Measurements from ENCODE around the gene CRTAC1. TPM values are rescaled to one million over a fixed set of nuclear protein-coding genes. Genes with fewer than 3 reads are reported as not detected.

Gene CRTAC1
- total RNA-seq, 1 experiment from 2014 or later: 1.8 TPM

DNA sequence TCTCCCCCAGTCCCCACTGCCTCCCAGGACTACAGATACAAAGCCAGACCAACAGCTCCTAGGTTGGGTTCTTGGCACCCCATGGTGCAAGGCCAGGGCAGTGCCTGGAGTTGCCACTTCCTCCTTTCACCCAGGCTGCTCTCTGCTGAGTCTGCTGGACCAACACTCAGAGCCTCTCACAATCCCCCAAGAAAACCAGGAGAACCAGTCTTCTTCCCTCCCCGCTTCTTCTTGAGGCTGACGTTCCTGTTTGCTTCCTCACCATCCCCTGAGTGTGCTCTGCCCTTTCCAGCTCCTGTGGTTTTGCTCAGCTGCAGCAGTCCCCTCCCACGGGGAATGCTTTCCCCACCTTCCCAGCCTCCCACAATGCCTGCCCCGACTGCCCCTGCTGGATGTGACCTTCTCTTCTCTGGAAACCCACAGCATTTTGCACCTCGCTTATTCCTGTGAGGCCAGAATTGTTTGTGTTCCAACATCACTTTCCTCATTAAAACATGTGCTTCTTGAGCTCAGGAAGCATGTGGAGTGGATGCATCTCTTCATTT, 90.9 kb downstream of the CRTAC1 start:
- no peak for DNase-seq (ENCODE audit: low read depth, low spot score)
- in situ Hi-C loops (cut with HindIII; ENCODE audit: low pct_unique_long_range_greater_than_20kb, low sequenced_read_pairs): no loop called here

DNA sequence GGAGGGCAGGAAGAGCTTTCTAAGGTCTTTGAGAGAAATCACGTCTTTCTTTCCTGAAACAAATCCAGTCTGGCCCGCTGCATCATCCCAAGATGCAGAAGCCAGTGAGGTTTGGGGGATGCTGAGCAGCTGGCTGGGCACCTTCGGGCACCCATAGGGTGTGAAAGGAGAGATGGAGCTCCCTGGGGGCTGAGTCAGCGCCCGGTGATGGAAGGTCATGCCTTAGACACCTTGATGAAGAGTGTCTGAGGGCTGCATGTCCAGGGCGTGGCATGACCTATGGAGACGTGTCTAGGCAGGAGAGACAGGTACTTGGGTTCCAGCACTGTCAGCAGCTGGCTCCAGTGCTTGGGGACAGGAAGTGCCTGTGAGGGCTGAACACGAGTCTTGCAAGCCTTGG, 92.5 kb downstream of the CRTAC1 start:
- in situ Hi-C loops (cut with HindIII; ENCODE audit: low pct_unique_long_range_greater_than_20kb, low sequenced_read_pairs): no loop called here

DNA sequence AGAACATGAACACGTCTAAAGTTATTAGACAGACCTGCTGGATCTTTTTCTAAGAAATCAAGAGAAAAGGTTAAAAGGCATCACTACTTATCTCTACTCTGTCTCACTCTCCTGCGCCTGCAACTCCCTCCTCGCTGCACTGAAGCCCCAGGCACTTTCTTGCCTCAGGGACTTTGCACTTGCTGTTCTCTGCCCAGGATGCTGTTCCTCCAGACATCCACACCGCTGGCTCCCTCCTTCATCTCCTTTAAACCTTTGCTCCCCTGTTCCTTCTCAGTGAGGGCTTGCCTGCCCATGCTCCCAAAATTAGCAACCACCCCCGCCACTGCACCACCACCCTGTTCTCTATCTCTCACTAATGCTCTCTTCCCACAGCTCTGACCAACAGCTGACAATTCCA, 93.4 kb downstream of the CRTAC1 start:
- no peak for DNase-seq (ENCODE audit: low read depth, low spot score)
- in situ Hi-C loops (cut with HindIII; ENCODE audit: low pct_unique_long_range_greater_than_20kb, low sequenced_read_pairs): no loop called here

More for the DNA sequence above, 92.5 kb downstream of the CRTAC1 start:
- no peak for DNase-seq (ENCODE audit: low read depth, low spot score)

DNA sequence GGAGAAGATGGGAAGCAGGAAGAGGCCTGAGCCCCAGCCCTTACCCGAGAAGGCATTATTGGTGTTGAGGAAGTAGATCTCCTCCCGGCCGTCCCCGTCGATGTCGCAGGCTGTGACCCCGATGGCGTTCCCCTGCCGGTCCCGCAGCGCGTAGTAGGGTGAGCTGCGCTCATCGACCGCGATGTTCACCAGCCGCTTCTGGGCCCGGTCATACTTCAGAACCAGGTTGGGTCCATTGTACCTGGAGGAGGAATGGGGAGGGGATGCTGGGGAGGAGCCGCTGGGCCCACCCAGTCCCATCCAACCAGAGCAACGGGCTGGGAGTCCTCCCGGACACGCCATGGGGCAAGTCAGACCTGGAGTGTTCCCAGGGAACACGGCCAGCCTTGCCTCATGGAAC, 94.3 kb downstream of the CRTAC1 start:
- no peak for DNase-seq (ENCODE audit: low read depth, low spot score)
- in situ Hi-C loops (cut with HindIII; ENCODE audit: low pct_unique_long_range_greater_than_20kb, low sequenced_read_pairs): no loop called here

DNA sequence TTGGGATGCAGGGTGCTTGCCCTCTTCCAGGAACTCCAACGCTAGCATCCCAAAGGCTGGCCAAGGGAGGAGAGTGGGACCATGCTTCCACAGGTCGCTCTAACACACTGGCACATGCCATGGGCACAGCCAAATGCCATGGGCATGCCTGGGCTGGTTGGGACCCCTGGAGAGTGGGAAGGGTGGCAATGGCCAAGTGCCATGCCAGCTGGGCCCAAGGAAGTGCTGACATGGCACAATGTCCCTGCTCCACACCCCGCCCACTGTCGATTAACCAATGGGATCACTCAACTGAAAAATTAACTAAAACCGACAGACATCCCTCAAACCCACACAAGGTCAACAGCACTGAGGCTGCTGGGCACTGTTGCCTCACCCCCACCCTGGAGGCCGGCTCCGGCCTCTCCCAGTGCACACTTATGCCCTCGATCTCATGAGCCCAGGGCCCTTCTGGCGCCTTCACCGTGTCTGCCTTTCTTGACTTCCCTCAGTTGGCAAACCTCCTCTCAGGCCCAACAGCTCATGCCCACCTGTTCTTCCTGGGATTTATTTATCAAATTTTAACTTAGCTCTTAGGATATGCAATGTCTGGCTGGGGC, 97.4 kb downstream of the CRTAC1 start:
- in situ Hi-C loops (cut with HindIII; ENCODE audit: low pct_unique_long_range_greater_than_20kb, low sequenced_read_pairs): no loop called here
- DNase-seq (ENCODE audit: low read depth, low spot score): no peak

DNA sequence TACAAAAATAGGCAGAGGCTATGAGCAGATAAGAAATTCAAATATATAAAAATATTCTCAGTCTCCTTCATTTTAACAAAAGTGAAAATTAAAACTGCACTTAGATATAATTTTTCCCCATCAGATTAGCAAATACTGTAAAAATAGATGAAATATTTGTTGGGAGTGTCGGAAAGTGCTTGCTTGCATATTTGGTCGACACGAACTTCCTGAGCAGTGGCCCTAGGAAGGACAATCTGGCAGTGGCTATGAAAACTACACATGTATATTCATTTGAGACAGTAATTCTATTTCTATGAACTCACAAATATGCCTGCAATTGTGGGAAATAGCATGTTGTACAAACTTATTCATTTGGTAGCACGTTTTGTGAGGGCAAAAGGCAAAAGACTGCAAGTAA, 99.4 kb downstream of the CRTAC1 start:
- DNase-seq (ENCODE audit: low read depth, low spot score): no peak
- in situ Hi-C loops (cut with HindIII; ENCODE audit: low pct_unique_long_range_greater_than_20kb, low sequenced_read_pairs): no loop called here

DNA sequence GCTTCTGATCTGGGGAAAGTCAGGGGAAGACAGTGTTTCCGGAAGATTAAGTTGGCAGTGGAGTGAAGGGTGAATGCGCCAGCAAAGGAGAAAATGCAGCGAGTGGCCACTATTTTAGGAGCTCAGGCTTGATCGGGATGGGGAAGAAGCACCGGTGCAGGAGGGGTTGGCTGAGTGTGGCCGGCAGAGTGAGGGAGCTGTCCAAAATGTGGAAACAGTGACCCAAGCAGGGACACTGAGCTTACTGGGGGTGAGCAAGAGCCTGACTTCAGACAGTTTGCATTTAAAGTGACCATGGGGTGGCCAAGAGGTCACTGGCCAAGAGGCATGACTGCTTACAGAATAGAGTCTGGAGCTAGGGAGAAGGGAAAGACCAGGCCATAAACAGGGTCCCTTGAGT, 101.5 kb downstream of the CRTAC1 start:
- in situ Hi-C loops (cut with HindIII; ENCODE audit: low pct_unique_long_range_greater_than_20kb, low sequenced_read_pairs): no loop called here
- no peak for DNase-seq (ENCODE audit: low read depth, low spot score)

DNA sequence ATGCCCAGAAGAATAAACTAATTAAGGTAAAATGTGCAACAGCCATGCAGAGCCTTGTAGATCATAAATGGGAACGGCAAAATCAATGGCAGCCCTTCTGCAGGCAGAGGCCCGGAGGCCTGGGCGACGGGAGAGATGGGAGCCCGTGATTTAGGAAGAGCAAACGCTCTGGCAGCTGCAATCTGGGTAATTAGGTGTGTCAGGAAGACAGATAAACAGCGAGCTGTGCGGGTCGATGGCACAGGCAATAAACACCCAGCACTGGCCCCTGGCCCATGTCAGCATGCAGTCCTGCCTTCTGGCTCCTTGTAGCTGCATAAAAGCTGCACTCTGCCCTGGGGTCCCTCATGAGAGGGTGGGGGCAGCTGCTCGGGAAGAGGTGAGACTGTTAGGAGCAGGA, 102.8 kb downstream of the CRTAC1 start:
- DNase-seq (ENCODE audit: low read depth, low spot score): no peak
- in situ Hi-C loops (cut with HindIII; ENCODE audit: low pct_unique_long_range_greater_than_20kb, low sequenced_read_pairs): no loop called here

DNA sequence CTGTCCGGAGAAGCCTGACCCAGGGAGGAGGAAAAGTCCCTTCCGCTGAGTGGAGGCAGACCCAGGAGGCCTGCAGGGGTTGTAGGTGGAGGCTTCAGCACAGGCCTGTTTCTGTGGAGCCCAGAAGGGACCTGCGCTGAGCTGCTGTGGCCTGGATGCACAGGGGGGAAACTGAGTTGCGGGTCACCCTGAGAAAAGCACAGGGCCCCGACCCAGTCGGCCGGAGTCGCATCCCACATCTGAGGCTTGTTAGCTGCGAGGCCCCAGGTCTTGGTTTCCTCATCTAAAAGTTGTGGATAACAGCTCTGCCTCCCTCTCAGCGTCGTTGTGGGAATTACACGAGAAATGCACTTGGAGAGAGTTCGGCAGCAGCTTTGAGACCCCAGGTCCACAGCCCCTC, 104.4 kb downstream of the CRTAC1 start:
- in situ Hi-C loops (cut with HindIII; ENCODE audit: low pct_unique_long_range_greater_than_20kb, low sequenced_read_pairs): no loop called here
- DNase-seq (ENCODE audit: low read depth, low spot score): no peak

DNA sequence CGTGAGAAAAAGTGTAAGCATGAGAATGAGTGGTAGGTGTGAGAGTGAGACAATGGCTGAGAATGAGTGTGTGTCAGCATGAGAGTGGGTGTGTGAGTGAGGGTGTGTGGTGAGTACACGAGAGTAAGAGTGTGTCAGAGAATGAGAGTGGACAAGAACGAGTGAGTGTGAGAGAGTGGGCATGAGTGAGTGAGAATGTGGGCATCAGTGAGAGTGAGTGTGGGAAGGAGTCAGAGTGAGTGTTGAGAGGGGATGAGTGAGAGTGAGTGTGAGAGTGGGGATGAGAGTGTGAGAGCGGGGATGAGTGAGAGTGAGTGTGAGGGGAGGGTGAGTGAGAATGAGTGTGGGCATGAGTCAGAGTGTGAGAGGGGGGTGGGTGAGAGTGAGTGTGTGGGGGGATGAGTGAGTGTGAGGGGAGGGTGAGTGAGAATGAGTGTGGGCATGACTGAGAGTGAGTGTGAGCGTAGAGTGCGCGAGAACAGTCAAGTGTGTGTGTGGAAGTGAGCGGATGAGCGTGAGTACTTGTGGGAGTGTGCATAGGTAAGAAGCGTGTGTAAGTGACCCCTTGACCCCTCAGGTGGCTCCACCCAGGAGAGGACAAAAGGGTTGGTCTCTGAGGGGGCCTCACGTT, 105.0 kb downstream of the CRTAC1 start:
- in situ Hi-C loops (cut with HindIII; ENCODE audit: low pct_unique_long_range_greater_than_20kb, low sequenced_read_pairs): no loop called here
- DNase-seq (ENCODE audit: low read depth, low spot score): no peak

DNA sequence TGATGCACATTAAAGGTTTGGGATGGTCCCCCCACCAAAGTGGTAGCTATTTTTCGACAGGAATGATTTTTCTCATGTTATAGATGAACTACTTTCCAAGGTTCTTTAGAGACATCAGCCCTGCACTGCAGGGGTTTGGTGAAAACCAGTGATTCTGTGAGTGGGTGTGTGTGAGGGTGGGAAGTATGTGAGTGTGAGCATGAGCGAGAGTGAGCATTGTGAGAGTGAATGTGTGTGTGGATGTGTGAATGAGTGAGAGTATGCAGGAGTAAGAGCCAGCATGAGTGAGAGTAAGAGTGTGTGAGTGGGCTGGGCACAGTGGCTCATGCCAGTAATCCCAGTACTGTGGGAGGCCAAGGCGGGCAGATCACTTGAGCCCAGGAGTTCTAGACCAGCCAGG, 105.7 kb downstream of the CRTAC1 start:
- no peak for DNase-seq (ENCODE audit: low read depth, low spot score)
- in situ Hi-C loops (cut with HindIII; ENCODE audit: low pct_unique_long_range_greater_than_20kb, low sequenced_read_pairs): no loop called here

DNA sequence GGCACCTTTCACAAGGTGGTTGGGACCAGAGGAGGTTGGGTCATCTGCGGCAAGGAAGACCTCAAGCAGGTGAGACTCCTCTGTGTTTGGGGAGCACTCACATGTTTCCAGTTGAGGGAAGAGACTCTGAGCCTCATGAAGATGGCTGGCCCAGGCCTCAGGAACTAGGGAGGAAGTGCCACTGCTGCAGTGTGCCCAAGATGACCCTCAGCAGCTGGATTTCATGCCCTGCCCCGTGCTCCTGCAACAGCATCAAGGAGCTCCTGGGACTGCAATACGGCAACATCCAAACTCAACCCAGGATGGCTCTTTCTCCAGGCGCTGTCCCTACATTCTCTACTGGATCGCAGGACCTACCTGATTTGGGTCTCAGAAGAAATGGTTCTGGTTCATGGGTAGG, 106.9 kb downstream of the CRTAC1 start:
- in situ Hi-C loops (cut with HindIII; ENCODE audit: low pct_unique_long_range_greater_than_20kb, low sequenced_read_pairs): no loop called here
- DNase-seq (ENCODE audit: low read depth, low spot score): no peak

DNA sequence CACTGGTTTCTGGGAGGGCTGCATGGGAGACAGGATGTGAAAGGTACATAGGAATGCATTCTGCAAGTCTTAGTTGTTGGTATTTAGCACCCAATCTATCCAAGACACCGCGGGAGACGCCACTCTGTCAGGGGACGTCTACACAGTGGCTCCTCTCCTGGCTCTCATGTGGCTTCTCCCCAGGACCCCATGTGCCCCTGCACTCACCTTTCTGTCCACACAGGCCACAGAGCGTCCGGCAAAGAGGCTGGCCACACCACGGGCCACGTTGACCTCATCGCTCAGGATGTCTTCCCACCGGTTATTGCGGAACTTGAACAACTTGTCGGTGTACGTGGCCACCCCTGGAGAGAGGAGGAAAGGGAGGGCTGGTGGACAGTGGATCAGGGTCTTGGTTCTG, 107.4 kb downstream of the CRTAC1 start:
- no peak for DNase-seq (ENCODE audit: low read depth, low spot score)
- in situ Hi-C loops (cut with HindIII; ENCODE audit: low pct_unique_long_range_greater_than_20kb, low sequenced_read_pairs): no loop called here

DNA sequence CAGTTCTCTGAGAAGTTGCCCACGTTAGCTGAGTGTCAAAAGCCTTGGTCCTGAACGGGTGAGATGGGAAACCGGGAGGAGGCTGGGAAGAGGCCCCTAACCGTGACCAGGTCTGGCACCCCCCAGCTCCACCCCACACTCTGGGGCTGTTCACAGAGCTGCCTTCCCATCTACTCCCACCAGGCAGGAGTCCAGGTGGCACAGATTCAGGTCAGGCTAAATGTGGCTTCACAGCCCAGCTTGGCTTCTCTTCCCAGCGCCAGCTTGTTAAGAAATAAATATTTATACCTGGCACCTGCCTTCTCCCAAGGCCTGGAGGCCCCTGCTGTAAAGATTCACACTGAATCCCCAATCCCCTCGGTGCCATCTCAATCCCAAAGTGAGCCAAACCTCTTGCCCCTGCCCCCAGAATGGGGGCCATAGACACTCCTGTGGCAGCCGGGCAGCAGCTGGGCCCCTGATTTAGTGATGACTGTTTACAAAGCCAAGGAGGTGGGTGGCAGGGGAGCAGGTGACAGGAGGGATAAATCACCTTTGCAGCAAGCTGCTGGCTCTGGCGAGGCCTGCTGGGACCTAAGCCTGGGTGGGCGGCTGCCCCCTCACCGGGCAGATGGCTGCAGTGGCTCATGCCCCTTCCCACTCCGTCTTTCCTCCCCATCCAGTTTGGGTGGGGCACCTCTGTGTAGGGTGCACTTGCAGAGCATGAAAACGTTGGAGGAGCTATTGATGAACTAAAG, 108.2 kb downstream of the CRTAC1 start:
- in situ Hi-C loops (cut with HindIII; ENCODE audit: low pct_unique_long_range_greater_than_20kb, low sequenced_read_pairs): no loop called here
- no peak for DNase-seq (ENCODE audit: low read depth, low spot score)

DNA sequence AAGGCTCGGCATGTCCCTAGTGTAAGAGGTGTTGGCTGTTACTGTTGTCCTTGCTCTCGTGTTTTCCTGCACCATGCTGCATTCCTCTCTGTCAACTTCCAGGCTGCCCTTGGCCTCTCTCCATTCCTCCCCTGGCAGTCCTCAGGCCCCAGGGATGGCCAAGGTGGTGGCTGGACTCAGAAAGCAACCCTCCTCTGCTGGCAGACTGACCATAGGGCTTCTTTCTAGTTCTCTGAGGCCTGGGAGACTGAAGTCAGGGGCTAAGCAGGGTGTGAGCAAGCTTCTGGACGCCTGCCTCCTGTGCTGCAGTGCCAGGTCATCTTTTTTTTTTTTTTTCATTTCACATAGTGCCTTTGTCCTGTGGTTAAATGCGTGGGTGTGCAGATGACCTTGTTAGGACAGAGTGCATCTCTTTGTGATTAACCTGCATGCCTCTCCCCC, 108.8 kb downstream of the CRTAC1 start:
- in situ Hi-C loops (cut with HindIII; ENCODE audit: low pct_unique_long_range_greater_than_20kb, low sequenced_read_pairs): no loop called here

DNA sequence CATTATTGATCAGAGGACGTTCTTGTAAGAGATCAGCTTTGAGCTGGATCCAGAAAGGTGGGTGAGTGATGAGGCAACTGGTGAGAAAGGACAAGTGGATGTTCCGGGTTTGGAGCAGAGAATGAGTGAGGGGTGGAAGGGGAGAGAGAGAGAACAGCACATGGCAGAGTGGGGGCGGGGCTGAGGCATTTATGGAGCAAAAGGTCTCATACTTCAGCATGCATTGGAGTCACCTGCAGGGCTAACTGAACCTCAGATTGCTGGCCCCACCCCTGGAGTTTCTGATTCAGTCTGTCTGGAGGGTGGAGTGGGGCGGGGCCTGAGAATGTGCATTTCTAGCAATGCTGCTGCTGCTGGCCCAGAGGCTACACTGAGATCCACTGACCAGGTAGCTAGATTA, 109.6 kb downstream of the CRTAC1 start:
- in situ Hi-C loops (cut with HindIII; ENCODE audit: low pct_unique_long_range_greater_than_20kb, low sequenced_read_pairs): no loop called here
- no peak for DNase-seq (ENCODE audit: low read depth, low spot score)

More for the DNA sequence above, 108.8 kb downstream of the CRTAC1 start:
- DNase-seq (ENCODE audit: low read depth, low spot score): no peak

DNA sequence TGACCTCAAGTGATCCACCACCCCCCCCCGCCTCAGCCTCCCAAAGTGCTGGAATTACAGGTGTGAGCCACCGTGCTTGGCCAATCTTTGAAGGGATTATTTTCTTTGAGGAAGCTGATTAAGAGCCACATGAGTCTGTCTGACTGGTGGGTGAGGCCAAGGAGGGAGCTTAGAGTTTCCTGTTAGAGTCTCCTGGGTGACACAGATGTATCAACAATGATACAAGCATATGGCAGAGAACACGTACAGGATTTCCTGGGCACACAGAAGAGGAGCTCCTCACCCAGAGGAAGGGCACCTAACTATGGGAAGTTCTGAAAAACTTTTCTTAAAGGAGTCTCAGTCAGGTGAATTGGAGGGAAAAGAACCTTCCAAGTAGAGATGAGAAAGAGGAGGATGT, 111.4 kb downstream of the CRTAC1 start:
- in situ Hi-C loops (cut with HindIII; ENCODE audit: low pct_unique_long_range_greater_than_20kb, low sequenced_read_pairs): no loop called here
- DNase-seq (ENCODE audit: low read depth, low spot score): no peak

DNA sequence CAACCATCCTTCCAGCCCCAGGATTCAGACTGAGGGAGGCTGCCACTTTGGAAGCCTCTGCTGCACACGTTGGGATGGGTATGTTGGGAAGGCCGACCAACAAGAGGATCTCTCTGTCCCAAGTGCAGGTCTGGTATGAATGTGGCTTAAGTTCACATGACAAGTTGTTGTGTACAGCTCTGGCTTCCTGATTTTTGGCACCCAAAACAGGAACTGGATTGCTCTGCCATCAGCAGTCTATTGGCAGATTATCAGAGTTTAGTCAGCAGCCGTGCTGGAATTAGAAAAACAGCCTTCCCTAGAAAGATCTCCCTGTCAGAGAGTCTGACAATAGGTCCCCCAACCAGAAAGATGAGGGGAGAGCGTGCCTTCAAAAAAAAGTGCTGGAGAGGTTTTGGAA, 113.8 kb downstream of the CRTAC1 start:
- in situ Hi-C loops (cut with HindIII; ENCODE audit: low pct_unique_long_range_greater_than_20kb, low sequenced_read_pairs): no loop called here

More for the DNA sequence above, 113.8 kb downstream of the CRTAC1 start:
- no peak for DNase-seq (ENCODE audit: low read depth, low spot score)

Data from SK-MEL-5 (cell line).